Sciatic nerve (tissue), 2 donors: Measurements from ENCODE around the gene MYO1C. TPM values are rescaled to one million over a fixed set of nuclear protein-coding genes. Genes with fewer than 3 reads are reported as not detected.
"Not testable (repeated sequence)": the region's sequence is repeated elsewhere in the genome, so short reads cannot be mapped to it uniquely, and the experiment has no call there.

Experiments
- ATAC-seq: fragments of 200-7000 bp; cut with Tn5 transposase; one replicate; pipeline ENCODE4 v1.9.1; 2020; ENCODE audit warnings: mild to moderate bottlenecking, moderate library complexity
- DNase-seq: peaks from one replicate; pipeline ENCODE4 v3.0.0-alpha.2; 2020; ENCODE audit warnings: low spot score
- intact Hi-C: fragments of 100-400 bp; cut with DNase I; formaldehyde crosslinking; loops from one replicate; pipeline ENCODE4 v1.14.2; 2022
- total RNA-seq: library from RNA; stranded (reverse); fragmentation: NEBNext Ultra II Directional; extraction: Animal tissue kit (Norgen Biotek cat#: 25700); gene quantifications from one replicate; pipeline ENCODE4 v1.2.1, GENCODE V29; 2021
- donor health status: DM: no; HTN: no; CAD: no.
- donor health status: DM: no; HTN: no; CAD: no.

MYO1C gene, protein sequence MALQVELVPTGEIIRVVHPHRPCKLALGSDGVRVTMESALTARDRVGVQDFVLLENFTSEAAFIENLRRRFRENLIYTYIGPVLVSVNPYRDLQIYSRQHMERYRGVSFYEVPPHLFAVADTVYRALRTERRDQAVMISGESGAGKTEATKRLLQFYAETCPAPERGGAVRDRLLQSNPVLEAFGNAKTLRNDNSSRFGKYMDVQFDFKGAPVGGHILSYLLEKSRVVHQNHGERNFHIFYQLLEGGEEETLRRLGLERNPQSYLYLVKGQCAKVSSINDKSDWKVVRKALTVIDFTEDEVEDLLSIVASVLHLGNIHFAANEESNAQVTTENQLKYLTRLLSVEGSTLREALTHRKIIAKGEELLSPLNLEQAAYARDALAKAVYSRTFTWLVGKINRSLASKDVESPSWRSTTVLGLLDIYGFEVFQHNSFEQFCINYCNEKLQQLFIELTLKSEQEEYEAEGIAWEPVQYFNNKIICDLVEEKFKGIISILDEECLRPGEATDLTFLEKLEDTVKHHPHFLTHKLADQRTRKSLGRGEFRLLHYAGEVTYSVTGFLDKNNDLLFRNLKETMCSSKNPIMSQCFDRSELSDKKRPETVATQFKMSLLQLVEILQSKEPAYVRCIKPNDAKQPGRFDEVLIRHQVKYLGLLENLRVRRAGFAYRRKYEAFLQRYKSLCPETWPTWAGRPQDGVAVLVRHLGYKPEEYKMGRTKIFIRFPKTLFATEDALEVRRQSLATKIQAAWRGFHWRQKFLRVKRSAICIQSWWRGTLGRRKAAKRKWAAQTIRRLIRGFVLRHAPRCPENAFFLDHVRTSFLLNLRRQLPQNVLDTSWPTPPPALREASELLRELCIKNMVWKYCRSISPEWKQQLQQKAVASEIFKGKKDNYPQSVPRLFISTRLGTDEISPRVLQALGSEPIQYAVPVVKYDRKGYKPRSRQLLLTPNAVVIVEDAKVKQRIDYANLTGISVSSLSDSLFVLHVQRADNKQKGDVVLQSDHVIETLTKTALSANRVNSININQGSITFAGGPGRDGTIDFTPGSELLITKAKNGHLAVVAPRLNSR
- 326 TPM for total RNA-seq

DNA sequence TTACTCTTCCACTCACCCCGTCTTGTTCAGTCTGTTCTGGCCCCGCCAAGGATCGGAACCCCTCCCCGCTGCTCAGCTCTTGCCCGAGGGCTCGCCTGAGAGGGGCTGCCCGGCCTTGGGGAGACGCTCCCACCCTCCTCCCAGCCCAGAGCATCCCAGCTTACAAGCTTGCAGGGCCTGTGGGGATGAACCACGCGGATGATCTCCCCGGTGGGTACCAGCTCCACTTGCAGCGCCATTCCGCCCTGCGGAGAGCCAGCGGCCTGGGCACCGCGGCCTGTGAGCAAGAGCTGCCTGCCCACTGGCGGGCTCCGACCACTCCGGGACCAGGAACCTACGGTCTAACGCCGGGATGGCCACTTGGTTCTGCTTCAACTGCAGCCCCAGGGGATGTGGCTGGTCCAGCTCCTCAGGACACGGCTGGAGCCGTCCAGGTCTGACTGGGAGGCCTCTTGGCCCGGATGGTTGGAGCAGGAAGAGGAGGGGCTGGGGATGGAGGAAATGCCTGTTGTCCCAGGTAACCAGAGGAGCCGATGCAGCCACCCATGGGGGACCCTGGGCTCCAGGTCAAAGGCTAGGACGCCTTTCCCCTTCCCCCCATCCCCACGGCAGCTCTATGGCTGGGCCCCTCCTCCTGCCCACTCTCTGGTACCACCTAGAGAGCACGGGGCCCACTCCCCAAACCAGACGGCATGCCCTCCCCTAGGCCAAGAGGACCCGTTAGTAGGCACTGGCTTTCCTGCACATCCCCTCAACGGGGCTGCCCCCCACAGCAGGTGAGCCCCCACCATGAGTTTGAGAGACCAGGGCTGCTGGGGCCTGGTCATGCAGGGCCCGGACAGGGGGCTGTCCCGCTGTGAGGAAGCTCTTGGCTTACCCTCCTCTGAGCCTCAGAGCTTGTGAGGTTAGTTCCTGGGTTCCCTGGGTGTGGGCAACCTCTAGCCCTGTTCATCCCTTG is at the start of gene MYO1C:
Gene MYO1C, minus strand, starts transcription at position 438 of the 958 bp plus-strand sequence. Its CDS starts 199 bp downstream, at position 239.
- intact Hi-C loops = no loop called here
- no peak for DNase-seq
- ATAC-seq = peak; percentile 4

DNA sequence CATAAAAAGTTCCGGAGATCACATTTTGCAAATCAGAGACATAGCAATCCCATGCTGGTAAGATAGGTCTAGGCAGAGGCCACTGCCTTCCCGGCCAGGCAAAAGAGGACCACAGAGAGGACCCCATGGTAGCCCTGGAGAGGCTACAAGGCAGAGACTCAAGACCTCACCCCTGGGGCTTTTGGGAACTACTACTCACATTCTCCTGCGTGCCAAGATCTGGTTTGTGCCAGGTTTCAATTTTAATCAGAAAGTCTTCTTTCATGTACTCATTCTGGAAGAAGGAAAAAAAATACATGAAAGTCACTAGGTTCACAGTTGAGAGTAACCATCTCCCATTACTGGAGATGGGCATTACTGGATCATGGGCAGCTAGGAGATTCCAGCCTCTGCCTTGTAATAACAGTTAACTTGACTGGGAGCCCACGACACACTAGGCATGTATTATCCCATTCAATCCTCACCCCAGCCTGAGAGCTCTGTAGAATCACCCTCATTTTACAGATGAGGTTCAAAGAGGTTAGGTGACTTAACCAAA is 49.0 kb upstream of the MYO1C start:
- intact Hi-C loops = no loop called here
- ATAC-seq = no peak
- DNase-seq = no peak

DNA sequence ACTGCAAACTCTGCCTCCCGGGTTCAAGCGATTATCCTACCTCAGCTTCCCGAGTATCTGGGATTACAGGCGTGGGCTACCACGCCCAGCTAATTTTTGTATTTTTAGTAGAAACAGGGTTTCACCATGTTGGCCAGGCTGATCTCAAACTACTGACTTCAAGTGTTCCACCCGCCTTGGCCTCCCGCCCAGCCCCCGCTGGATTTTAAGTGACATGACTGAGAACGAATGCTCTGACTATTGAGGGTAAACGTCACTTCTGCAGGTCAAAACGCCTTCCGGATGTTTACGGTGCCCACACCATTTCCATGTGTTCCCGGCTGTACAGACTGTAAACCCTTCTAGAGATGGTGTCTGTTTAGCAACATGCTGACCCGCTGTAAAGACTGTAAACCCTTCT is 47.3 kb upstream of the MYO1C start:
- intact Hi-C loops = no loop called here
- DNase-seq (no peak), ATAC-seq (no peak)

DNA sequence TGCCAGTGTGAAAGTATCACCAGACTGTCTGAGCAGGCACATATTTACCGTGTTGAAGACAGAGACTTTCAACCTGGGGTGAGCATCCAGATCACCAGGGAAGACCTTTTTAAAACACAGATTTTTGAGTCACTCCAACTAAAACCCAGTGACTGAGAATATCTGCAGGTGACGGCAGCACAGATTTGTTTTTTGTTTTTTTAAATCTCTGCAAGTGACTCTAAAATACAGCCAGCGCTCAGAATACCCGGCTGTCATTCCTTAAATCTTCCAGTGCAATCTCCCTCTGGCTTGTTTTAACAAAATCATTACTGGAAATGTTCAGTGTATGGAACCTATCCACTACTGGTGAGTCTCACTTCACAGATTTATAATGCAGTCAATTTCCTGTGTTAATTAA is 43.3 kb upstream of the MYO1C start:
- no peak for ATAC-seq
- DNase-seq = no peak
- intact Hi-C loops = no loop called here

DNA sequence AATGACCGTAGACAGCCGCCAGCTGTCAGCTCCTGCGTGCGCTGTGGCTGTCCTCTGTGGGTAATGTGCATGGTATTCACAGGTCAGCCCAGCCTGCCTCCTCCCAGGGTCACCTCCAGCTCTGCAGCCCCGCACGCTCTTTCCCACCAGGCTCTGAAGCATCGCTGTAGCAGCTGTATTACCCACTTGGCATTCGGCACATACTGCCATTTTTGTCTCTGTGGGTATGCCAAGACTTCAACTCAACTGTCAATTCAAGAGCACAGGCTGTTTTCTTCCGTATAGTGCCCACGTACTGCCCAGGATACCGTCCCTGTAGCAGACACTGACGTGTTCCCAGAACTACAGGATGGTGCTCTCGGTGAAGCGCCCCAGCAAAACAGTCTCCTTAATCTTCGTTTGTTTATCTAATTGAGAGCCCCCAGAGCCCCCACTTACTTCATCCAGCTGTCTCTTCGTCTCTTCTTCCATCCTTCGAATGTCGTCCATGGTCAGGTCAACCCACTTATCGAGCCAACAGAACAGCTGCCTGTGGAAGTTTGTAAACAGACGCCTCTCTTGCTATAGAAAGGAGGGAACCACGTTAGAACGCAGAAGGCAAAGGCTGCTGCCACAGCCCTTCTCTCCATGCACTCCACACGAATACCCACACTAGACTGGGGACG is 41.3 kb upstream of the MYO1C start:
- intact Hi-C loops = no loop called here
- DNase-seq = no peak
- no peak for ATAC-seq

DNA sequence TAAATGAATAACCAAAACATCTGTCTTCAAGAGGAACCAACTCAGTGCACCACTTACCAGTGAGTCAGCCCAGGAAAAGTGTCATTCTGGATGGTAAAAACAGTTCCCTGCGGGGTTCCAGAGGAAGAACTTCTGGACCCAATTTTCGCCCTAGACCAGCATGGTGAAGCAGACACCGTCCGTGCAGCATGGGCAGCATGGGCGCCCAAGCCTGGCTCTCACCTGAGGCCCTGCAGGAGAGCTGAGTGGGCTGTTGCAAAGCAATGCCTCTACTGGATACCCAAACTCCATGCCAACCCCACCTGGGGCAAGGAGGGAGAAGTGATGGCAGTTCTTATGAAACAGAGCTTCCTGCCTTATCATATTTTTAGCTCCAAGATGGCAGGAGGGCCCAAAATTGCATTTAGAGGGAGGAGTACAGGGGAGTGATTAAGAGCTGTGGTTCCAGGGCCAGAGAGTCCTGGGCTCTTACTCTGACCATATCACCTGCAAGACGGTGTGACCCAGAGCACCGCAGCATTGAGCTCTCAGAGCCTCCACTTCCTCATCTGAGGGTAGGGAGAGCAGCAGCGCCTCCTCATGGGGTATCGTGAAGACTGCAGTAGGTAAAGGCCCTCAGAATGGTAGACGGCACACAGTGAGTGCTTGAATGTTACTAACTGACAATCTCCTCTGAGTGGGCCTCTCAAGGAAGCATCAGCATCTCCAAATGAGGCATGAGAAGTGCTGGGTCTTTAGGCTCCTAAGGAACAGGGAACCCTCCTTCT is 40.5 kb upstream of the MYO1C start:
- ATAC-seq (peak; percentile 22), DNase-seq (no peak)
- intact Hi-C loops = no loop called here

DNA sequence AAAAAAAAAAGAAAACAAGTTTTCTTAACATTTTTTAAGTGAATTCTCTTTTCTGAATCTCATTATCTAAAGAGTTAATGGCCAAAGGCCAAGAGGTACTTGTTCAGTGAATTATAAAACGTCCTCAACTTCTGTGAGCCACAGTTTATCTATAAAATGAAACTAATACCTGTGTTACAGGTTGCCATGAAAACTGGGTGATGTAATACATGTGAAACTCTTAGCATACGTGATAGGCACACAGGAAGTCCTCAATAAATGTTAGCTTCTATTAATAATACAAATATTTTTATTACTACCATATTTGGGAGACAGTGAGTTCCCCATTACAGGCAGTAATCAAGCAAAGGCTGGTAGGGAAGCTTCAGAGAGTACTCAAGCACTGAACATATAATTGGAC is 37.4 kb upstream of the MYO1C start:
- intact Hi-C loops = no loop called here
- no peak for ATAC-seq

DNA sequence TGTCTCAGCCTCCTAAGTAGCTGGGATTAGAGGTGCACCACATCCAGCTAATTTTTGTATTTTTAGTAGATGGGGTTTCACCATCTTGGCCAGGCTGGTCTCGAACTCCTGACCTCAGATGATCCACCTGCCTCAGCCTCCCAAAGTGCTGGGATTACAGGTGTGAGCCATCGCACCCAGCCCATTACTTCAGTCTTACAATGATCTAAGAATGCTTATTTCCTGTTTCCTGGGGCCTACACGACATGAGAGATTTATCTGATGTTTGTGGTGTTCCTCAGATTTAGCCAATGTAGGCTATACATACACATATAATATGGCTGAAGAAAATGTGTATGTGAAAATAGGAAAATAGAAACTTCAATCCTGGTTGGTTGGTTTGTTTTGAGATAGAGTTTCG is 34.4 kb upstream of the MYO1C start:
- intact Hi-C loops, ATAC-seq, DNase-seq: not testable (repeated sequence)

More for the DNA sequence above, 37.4 kb upstream of the MYO1C start:
- DNase-seq = no peak

DNA sequence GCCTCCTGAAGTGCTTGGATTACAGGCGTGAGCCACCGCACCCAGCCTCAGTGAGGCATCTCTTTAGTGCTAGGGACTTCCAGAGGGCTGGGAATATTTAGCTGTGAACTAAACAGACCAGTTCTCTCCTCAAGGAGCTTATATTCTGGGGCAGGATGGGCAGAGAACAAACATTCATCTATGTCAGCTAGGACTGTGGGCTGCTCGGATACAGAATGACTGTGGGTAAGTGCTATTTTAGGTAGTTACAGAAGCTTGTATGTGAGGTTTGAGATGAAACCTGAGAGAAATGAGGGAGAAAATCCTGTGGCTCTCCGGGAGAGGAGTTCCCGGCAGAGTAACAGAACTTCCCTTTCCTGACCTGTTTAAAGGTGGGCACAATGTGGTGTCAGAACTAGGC is 30.1 kb upstream of the MYO1C start:
- intact Hi-C loops = no loop called here
- no peak for ATAC-seq

DNA sequence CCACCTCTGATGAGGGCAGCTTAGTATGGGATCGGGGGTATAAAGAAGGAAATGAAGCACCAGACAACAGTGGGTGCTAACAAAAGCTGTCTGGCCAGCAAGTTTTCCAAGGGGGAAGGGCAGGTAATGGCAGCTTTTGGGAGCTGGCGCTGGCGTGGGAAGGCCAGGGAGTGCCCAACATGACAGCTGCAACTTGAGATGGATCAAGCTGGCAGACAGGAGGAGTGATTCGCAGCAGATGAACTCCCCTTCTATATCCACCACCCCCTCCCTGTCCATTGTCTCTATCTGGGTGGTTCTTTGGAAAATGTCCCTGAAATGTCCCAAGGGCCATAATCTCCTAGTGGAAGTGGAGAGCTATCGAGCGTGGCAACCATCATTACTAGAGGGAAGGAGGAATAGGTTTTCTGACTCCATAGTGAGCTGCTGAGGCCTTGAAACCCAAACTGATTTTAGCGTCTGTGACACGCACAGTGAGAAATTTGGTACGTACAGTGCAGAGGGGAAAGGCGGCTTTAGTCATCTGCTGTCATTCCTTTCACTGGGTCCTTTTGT is 28.7 kb upstream of the MYO1C start:
- DNase-seq = no peak
- ATAC-seq = no peak
- intact Hi-C loops = no loop called here

More for the DNA sequence above, 30.1 kb upstream of the MYO1C start:
- no peak for DNase-seq

DNA sequence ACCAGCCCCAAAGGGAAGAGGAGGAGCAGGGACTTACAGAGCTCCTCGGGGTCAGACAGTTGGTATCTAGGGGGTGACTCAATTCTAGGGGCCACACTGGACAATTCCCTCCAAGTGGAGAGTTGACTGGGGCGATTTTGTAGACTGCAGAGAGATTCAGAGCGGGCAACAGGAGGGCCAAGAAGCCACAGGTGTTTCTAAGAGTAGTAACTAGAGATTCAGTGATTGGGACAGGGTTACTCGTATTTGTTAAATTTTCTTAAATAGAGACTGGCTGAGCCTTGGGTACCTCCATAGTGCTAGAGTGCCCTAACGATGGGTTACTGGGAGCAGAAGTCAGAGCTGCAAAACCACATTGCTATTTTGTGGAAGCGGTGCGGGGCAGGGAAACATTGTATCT is 27.2 kb upstream of the MYO1C start:
- DNase-seq (no peak), ATAC-seq (no peak)
- intact Hi-C loops = loop anchor here (10.0 kb wide), 1 partner anchor 245 kb away; the partner anchor contains the start of genes BHLHA9 and TRARG1

DNA sequence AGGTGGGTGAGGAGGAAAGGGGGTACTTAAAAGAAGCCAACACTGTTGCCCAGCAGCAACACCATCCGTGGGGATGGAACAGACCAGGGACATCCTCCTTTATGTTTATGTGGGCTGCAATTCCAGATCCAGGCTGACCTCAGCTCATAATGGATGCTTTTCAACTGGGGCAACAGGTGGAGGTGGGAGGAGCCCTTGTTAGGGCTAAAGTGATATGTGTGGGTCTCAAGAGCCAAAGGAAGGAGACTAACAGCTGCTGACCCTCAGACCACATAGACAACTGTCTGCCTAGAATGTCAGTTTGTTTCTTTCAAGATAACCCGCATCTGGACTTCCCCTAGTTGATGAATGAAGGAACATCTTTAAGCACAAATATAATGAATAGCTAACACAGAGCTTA is 25.9 kb upstream of the MYO1C start:
- DNase-seq = no peak
- intact Hi-C loops = loop anchor here (10.0 kb wide), 1 partner anchor 244 kb away; the partner anchor contains the start of genes BHLHA9 and TRARG1
- no peak for ATAC-seq

DNA sequence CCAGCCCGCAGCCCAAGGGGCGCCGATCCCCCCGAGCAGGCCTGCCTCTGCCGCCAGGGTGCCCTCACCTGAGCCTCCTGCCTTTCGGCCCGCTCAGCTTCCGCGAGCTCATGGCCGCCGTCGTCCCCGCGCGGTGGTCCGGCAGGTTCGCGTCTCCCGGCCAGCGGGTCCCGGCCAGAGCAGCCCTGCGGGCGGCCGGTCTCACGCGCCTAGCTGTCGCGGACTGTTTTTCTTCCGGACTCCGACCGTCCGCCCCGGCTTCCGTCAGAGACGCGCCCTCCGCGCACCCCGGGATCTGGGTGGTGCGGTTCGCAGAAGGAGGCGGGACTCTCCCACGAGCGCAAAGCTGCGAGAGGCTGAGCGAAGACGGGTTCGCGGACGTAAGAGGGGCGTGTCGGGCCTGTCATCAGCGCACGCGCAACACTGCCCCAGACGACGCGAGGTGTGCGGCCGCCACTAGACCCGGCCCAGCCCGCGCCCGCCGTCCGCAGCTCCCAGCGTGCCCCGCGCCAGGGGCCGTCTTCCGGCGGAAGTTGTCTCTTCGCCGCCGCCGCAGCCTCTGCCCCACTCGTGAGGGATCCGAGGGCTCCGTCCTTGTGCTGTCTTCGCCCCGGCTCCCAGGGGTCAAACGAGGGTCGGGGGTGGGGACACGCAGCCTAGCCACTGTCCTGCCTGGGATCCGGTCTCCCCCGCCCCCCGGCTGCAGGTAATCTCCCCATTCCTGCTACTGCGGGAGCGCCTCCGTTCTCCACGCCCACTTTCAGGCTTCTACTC is 24.1 kb upstream of the MYO1C start, which contains the start of gene INPP5K:
Gene INPP5K, minus strand, starts transcription at position 225 of the 774 bp plus-strand sequence. Its CDS starts 113 bp downstream, at position 112.
- ATAC-seq (peak; percentile 98), DNase-seq (peak; percentile 99)
- intact Hi-C loops = loop anchor here (10.0 kb wide), 1 partner anchor 242 kb away; the partner anchor contains the start of genes BHLHA9 and TRARG1

DNA sequence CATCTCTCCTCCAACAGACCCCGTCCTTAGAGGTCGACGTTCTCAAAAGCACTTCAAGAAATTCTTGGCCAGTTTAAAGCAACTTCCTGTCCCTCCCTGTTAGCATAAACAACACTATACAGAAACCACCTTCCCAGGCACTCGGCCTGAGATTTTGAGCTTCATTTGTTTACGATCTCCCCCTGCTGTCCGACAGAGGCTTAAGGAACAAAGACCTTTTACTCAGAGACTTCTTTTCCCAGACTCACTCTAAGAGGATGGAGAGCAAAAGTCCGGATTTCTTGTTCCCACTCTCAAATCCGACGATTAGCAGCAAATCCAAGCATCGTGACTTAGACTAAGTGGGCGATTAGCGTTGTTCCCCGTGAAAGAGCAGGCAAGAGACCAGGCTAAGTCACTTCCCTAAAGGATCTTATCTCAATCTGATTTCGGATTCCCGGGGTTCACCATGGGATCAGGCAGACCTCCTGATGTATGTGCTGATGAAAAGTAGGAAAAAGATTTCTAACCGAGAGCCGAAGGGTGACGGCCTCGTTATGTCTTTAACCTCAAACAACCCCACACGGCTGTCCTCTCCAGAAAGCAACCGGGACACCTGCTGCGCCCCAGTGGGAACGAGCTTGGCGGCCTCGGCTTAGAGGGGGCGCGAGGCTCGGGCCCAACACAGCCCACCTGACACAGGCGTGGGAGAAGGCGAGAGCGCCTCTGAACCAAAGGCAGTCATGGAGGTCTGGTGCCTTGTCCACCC is 23.3 kb upstream of the MYO1C start:
- ATAC-seq (peak; percentile 42), DNase-seq (no peak)
- intact Hi-C loops = loop anchor here (2.0 to 10.0 kb wide), 2 partner anchors 151 to 241 kb away; partner anchors contain the start of genes BHLHA9 and TRARG1

DNA sequence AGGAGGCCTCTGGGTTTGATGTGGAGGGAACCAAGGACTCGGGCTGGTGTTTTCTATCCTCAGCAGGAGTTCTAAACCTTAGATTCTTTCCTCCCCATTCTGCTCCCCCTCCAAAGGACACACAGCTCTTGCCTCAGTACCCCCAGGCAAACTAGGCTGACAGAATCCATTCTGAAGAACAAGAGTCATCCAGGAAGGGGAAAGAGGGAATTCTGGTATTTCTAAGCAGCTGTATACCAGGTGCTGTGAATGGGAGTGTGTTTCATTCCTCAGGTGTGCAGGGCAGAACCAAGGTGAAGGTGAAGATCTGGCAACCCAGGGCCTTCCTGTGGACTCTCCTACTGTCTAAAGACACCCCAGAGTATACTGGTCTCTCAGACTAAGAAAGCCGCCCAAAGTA is 19.9 kb upstream of the MYO1C start:
- DNase-seq = no peak
- intact Hi-C loops = loop anchor here (10.0 kb wide), 1 partner anchor 238 kb away; the partner anchor contains the start of genes BHLHA9 and TRARG1
- no peak for ATAC-seq
